ENCODE results near the gene C2.

GRCh38 chr6:31901953-31902643, 25.4 kb upstream of the C2 start, which contains the start of gene ZBTB12:
- TF ChIP-seq POLR2A (IDR thresholded peaks at IDR 0.05) = peak; percentile 64
- TF ChIP-seq, protein P1, sequence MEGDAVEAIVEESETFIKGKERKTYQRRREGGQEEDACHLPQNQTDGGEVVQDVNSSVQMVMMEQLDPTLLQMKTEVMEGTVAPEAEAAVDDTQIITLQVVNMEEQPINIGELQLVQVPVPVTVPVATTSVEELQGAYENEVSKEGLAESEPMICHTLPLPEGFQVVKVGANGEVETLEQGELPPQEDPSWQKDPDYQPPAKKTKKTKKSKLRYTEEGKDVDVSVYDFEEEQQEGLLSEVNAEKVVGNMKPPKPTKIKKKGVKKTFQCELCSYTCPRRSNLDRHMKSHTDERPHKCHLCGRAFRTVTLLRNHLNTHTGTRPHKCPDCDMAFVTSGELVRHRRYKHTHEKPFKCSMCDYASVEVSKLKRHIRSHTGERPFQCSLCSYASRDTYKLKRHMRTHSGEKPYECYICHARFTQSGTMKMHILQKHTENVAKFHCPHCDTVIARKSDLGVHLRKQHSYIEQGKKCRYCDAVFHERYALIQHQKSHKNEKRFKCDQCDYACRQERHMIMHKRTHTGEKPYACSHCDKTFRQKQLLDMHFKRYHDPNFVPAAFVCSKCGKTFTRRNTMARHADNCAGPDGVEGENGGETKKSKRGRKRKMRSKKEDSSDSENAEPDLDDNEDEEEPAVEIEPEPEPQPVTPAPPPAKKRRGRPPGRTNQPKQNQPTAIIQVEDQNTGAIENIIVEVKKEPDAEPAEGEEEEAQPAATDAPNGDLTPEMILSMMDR (IDR thresholded peaks at IDR 0.05) = peak in 2 of 3 donors; percentile 5 to 13
